WTC11 (cell line): ENCODE data around the gene TSPAN17. TPM values are rescaled to one million over a fixed set of nuclear protein-coding genes. Genes with fewer than 3 reads are reported as not detected.

Source experiments
- ATAC-seq: fragments of 200-7000 bp; cut with Tn5 transposase; 2 replicates; pipeline ENCODE4 v1.10.0; 2021; ENCODE audit warnings: mild to moderate bottlenecking, moderate library complexity
- CTCF ChIA-PET: fragments of 300-600 bp; sonication (Branson Sonifier 250); formaldehyde crosslinking; loops from one replicate; lab custom pipeline; 2021; ENCODE audit warnings: antibody characterized with exemption; lab: Charles Lee
- POLR2A ChIA-PET: fragments of 350-600 bp; sonication (Branson Sonifier 250); formaldehyde crosslinking; loops from one replicate; lab custom pipeline; 2021; ENCODE audit warnings: antibody characterized with exemption; lab: Charles Lee
- DNase-seq: peaks from one replicate; pipeline ENCODE4 v3.0.0; 2021; ENCODE audit warnings: low spot score
- H3K27ac Mint-ChIP-seq: 2 replicates; pipeline ENCODE4 v1.8.0; 2021; ENCODE audit warnings: mixed read lengths
- H3K27me3 Mint-ChIP-seq: 2 replicates; pipeline ENCODE4 v1.8.0; 2021; ENCODE audit warnings: low read depth, mild to moderate bottlenecking, moderate library complexity, mixed read lengths
- H3K36me3 Mint-ChIP-seq: 2 replicates; pipeline ENCODE4 v1.8.0; 2021; ENCODE audit warnings: mixed read lengths
- H3K4me1 Mint-ChIP-seq: 2 replicates; pipeline ENCODE4 v1.8.0; 2022; ENCODE audit warnings: mixed read lengths
- H3K4me3 Mint-ChIP-seq: 2 replicates; pipeline ENCODE4 v1.8.0; 2021; ENCODE audit warnings: mild to moderate bottlenecking, moderate library complexity, mixed read lengths
- H3K9me3 Mint-ChIP-seq: 2 replicates; pipeline ENCODE4 v1.8.0; 2021; ENCODE audit warnings: mixed read lengths
- AFF4 ChIP-seq: sonication (generic); formaldehyde crosslinking; IDR thresholded peaks from 2 replicates; pipeline ENCODE4 v1.8.1; 2023; ENCODE audit warnings: mild to moderate bottlenecking, missing genetic modification reagents, borderline replicate concordance
- CREB1 ChIP-seq: sonication (generic); formaldehyde crosslinking; IDR thresholded peaks from 2 replicates; pipeline ENCODE4 v1.8.0; 2023; ENCODE audit warnings: mild to moderate bottlenecking, missing genetic modification reagents
- CREM ChIP-seq: sonication (generic); formaldehyde crosslinking; IDR thresholded peaks from 2 replicates; pipeline ENCODE4 v1.8.1; 2022; ENCODE audit warnings: mild to moderate bottlenecking, missing genetic modification reagents, moderate library complexity
- E2F4 ChIP-seq: sonication (generic); formaldehyde crosslinking; IDR thresholded peaks from 2 replicates; pipeline ENCODE4 v1.8.1; 2022; ENCODE audit warnings: low read depth, mild to moderate bottlenecking, moderate library complexity, missing genetic modification reagents, borderline replicate concordance
- E2F5 ChIP-seq: sonication (generic); formaldehyde crosslinking; IDR thresholded peaks from 2 replicates; pipeline ENCODE4 v1.8.1; 2022; ENCODE audit warnings: mild to moderate bottlenecking, moderate library complexity, missing genetic modification reagents
- ELF4 ChIP-seq: sonication (generic); formaldehyde crosslinking; IDR thresholded peaks from 2 replicates; pipeline ENCODE4 v1.8.1; 2022; ENCODE audit warnings: low read depth, mild to moderate bottlenecking, moderate library complexity, missing genetic modification reagents
- ESRRA ChIP-seq: sonication (generic); formaldehyde crosslinking; IDR thresholded peaks from 2 replicates; pipeline ENCODE4 v1.8.1; 2022; ENCODE audit warnings: mild to moderate bottlenecking, missing genetic modification reagents, borderline replicate concordance
- GTF2I ChIP-seq: fragments of 250-450 bp; sonication (Bioruptor Pico); conservative IDR thresholded peaks from 2 replicates; pipeline ENCODE4 v1.4.0; 2021; ENCODE audit warnings: mild to moderate bottlenecking
- KAT7 ChIP-seq: sonication (generic); formaldehyde crosslinking; IDR thresholded peaks from 2 replicates; pipeline ENCODE4 v1.8.1; 2023; ENCODE audit warnings: missing genetic modification reagents, mild to moderate bottlenecking, borderline replicate concordance
- MYBL2 ChIP-seq: sonication (generic); formaldehyde crosslinking; IDR thresholded peaks from 2 replicates; pipeline ENCODE4 v1.8.1; 2023; ENCODE audit warnings: mild to moderate bottlenecking, moderate library complexity, missing genetic modification reagents
- NFYB ChIP-seq: sonication (generic); formaldehyde crosslinking; conservative IDR thresholded peaks from 2 replicates; pipeline ENCODE4 v1.8.0; 2022; ENCODE audit warnings: low read depth, missing genetic modification reagents
- NR1H2 ChIP-seq: sonication (generic); formaldehyde crosslinking; IDR thresholded peaks from 2 replicates; pipeline ENCODE4 v1.9.0; 2021; ENCODE audit warnings: mild to moderate bottlenecking, moderate library complexity, missing genetic modification reagents
- OVOL2 ChIP-seq: fragments of 250-450 bp; sonication (Bioruptor Pico); IDR thresholded peaks from 2 replicates; pipeline ENCODE4 v1.9.0; 2021; ENCODE audit warnings: mild to moderate bottlenecking, borderline replicate concordance
- RELA ChIP-seq: sonication (generic); formaldehyde crosslinking; IDR thresholded peaks from 2 replicates; pipeline ENCODE4 v1.8.1; 2022; ENCODE audit warnings: missing genetic modification reagents, mild to moderate bottlenecking, borderline replicate concordance
- RORB ChIP-seq: fragments of 250-450 bp; sonication (Bioruptor Pico); IDR thresholded peaks from 2 replicates; pipeline ENCODE4 v1.9.0; 2021; ENCODE audit warnings: mild to moderate bottlenecking
- TEAD1 ChIP-seq: sonication (generic); formaldehyde crosslinking; IDR thresholded peaks from 2 replicates; pipeline ENCODE4 v1.8.0; 2022; ENCODE audit warnings: mild to moderate bottlenecking, missing genetic modification reagents
- TP53 ChIP-seq: sonication (generic); formaldehyde crosslinking; IDR thresholded peaks from 2 replicates; pipeline ENCODE4 v1.8.1; 2023; ENCODE audit warnings: mild to moderate bottlenecking, missing genetic modification reagents
- USF1 ChIP-seq: sonication (generic); formaldehyde crosslinking; IDR thresholded peaks from 2 replicates; pipeline ENCODE4 v1.8.0; 2022; ENCODE audit warnings: mild to moderate bottlenecking, missing genetic modification reagents
- ZMAT4 ChIP-seq: fragments of 250-450 bp; sonication (Bioruptor Pico); IDR thresholded peaks from 2 replicates; pipeline ENCODE4 v1.9.0; 2021; ENCODE audit warnings: mild to moderate bottlenecking
- ZNF219 ChIP-seq: sonication (generic); formaldehyde crosslinking; IDR thresholded peaks from 2 replicates; pipeline ENCODE4 v1.8.0; 2023; ENCODE audit warnings: missing genetic modification reagents, mild to moderate bottlenecking, borderline replicate concordance
- ZNF532 ChIP-seq: fragments of 250-450 bp; sonication (Bioruptor Pico); IDR thresholded peaks from 2 replicates; pipeline ENCODE4 v1.9.0; 2021; ENCODE audit warnings: mild to moderate bottlenecking, borderline replicate concordance
- ZNF671 ChIP-seq: fragments of 250-450 bp; sonication (Bioruptor Pico); IDR thresholded peaks from 2 replicates; pipeline ENCODE4 v1.8.0; 2021; ENCODE audit warnings: mild to moderate bottlenecking
- ZSCAN18 ChIP-seq: fragments of 250-450 bp; sonication (Bioruptor Pico); IDR thresholded peaks from 2 replicates; pipeline ENCODE4 v2.1.2; 2022; ENCODE audit warnings: mild to moderate bottlenecking, moderate library complexity
- total RNA-seq: library from RNA; stranded (reverse); gene quantifications from 3 replicates; pipeline ENCODE4 v1.2.3, GENCODE V29; 2021

Gene TSPAN17
- total RNA-seq, 1 experiment from 2014 or later = 47.8 TPM

- TF ChIP-seq ZNF532 (CRISPR knock-in tag) (no peak), ZSCAN18 (CRISPR knock-in tag) (no peak), AFF4 (CRISPR knock-in tag) (no peak), CREM (CRISPR knock-in tag) (no peak), E2F5 (no peak), RELA (CRISPR knock-in tag) (no peak), NFYB (CRISPR knock-in tag) (no peak), TEAD1 (CRISPR knock-in tag) (no peak), OVOL2 (no peak), ELF4 (CRISPR knock-in tag) (no peak), KAT7 (CRISPR knock-in tag) (no peak), E2F4 (CRISPR knock-in tag) (no peak), USF1 (no peak)
- TF ChIP-seq, all 79 proteins: peak for 0
These were observed 43.6 kb downstream of the TSPAN17 start (continued) for GRCh38 chr5:176690911-176691310.

- no peaks in the 10 kb centered on the region for H3K9me3 Mint-ChIP-seq
- no peak overlapping the region for H3K27ac Mint-ChIP-seq
- H3K27me3 Mint-ChIP-seq = peaks cover 3% of the 10 kb centered on the region
- no peak for DNase-seq
- no peaks in the 10 kb centered on the region for H3K36me3 Mint-ChIP-seq
- POLR2A ChIA-PET = no interaction called here
- H3K4me3 Mint-ChIP-seq = no peak overlapping the region
- CTCF ChIA-PET = interaction anchor here (1.5 to 14.2 kb wide), 3 partner anchors 11 to 32 kb away, joined by 3 to 233 read pairs (median 5); no protein-coding TSS in a partner anchor
- no peak for ATAC-seq
- H3K4me1 Mint-ChIP-seq = peaks cover 62% of the 10 kb centered on the region
- TF ChIP-seq MYBL2 (no peak), ZNF219 (CRISPR knock-in tag) (no peak), ZNF671 (CRISPR knock-in tag) (no peak), RORB (CRISPR knock-in tag) (no peak), CREB1 (no peak), ESRRA (CRISPR knock-in tag) (no peak), TP53 (no peak), NR1H2 (CRISPR knock-in tag) (no peak), NFYB (CRISPR knock-in tag) (no peak), ZSCAN18 (CRISPR knock-in tag) (no peak), GTF2I (CRISPR knock-in tag) (no peak), ZMAT4 (CRISPR knock-in tag) (no peak)
These were observed 44.2 kb downstream of the TSPAN17 start for GRCh38 chr5:176691524-176691923.
